NK-92 treated with Interleukin-12 subunit alpha and Interleukin-12 subunit beta, amount 100 ng/mL, for 24 hours (cell line): Measurements from ENCODE around the gene PGLYRP2.

ENCODE experiments used
- DNase-seq: peaks from one replicate; lab custom pipeline; 2025; lab: John Stamatoyannopoulos, UW

The PGLYRP2 gene

DNA sequence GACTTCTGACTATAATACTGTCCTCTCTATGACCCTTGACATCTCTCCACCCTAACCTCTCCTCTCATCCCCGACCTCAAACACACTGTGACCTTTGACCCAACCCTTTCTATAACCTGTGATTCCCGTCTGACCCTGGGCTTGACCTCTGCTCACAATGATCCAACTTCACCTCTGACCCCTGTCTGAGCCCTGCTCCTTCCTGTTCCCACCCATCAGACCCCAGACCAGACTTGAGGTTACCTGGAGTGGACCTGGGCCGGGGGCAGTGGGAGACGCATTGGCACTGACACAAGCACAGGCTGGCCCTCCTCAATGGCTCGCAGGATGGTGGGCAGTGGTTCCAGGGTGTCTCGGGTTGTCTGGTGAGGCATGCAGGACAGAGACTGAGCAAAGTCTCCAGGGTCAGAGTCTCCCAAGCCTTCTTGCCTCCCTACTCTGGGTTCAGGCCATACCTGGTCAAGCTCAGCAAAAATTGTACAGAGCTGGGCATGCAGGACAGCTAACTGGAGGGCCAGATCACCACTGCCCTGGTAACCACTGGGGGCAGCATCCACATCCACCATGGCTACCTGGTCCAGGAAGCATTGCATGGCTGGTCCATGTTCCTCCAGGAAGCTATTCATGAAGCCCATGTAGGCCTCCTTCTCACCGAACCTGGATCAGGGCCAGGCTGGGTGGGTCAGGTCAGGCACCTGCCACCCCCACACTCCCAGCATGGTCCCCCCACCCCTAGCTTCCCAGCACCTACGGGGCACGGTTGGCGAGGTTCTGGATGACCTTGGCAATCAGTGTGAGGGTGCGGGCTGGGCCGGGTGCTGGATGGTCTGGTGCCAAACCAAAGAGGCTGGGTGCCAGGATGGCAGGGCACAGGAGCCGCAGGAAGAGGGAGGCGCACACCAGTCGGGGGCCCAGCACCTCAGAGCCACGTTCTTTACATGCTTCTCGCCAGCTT, 25.1 kb downstream of the PGLYRP2 start:
- no peak for DNase-seq

- DNase-seq: no peak
Observed at GRCh38 chr19:15453091-15453578, 26.2 kb downstream of the PGLYRP2 start.

- DNase-seq: no peak
Observed at GRCh38 chr19:15452111-15453047, 26.9 kb downstream of the PGLYRP2 start.

DNA sequence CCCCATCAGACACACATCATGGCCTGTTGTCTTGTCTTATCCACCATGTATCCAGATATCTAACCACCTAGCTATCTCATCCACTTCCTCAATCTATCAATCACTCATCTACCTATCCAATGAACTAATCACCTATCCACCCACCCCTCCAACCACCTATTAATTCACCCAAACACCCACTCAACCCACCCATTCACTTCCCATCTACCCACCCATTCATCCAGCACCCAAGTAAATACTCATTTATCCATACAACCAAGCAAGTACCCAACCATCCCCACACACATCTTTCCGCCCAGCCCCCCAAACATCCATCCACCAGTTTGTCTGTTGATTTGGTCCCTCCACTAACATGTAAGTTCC, 28.8 kb downstream of the PGLYRP2 start:
- DNase-seq: no peak

GRCh38 chr19:15449620-15450527, 29.4 kb downstream of the PGLYRP2 start, which contains the start of gene WIZ:
Gene WIZ, minus strand, starts transcription at chr19:15449956. Its CDS starts 1,649 bp downstream, at chr19:15448307.
- DNase-seq: no peak

DNA sequence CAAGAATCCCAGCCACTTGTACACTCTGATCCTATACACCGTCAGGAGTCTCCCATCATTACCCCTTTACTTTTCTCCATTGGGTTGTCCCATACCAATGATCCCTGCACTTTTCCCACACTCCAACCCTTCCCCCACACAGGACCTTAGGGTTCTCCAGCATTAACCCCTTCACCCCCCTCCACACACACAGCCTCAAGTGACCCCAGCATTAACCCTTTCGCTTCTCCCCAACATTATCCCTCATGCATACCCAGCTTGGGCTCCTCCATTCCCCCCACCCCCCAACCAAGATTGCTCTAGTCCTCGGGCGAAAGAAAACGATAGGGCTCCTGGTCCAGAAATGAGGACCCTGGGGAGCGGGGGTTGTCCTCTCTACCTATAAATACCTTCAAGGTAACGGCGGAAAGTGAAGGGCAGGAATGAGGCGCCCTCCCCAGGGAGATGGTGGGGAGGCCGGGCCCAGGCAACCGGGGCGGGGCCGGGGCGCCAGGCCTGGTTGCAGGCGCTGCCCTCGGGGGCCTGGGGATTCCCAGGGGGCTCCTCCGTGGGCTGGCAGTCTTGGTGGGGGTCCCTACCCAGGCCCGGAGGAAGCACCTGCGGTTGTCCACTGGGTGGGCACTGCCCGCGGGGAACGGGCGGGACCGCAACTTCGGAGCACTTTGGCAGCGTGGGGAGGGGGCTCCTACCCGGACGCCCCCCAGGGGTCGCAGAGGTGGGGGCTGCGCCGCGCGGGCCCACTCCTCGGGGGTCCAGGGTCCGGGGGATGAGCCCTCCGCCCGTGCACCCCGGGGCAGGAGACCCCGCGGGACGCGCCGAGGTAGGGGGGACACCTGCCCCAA, 30.3 kb downstream of the PGLYRP2 start:
- no peak for DNase-seq

- no peak for DNase-seq
Observed at GRCh38 chr19:15448044-15448777, 31.1 kb downstream of the PGLYRP2 start.

GRCh38 chr19:15447057-15447456, 32.2 kb downstream of the PGLYRP2 start:
- no peak for DNase-seq

GRCh38 chr19:15445807-15446376, 33.4 kb downstream of the PGLYRP2 start:
- no peak for DNase-seq

- no peak for DNase-seq
Observed at GRCh38 chr19:15445227-15445605, 34.1 kb downstream of the PGLYRP2 start.

- DNase-seq: no peak
Observed at GRCh38 chr19:15444505-15445226, 34.6 kb downstream of the PGLYRP2 start.

GRCh38 chr19:15443838-15444237, 35.5 kb downstream of the PGLYRP2 start:
- no peak for DNase-seq

- no peak for DNase-seq
Observed at GRCh38 chr19:15443325-15443724, 36.0 kb downstream of the PGLYRP2 start.

DNA sequence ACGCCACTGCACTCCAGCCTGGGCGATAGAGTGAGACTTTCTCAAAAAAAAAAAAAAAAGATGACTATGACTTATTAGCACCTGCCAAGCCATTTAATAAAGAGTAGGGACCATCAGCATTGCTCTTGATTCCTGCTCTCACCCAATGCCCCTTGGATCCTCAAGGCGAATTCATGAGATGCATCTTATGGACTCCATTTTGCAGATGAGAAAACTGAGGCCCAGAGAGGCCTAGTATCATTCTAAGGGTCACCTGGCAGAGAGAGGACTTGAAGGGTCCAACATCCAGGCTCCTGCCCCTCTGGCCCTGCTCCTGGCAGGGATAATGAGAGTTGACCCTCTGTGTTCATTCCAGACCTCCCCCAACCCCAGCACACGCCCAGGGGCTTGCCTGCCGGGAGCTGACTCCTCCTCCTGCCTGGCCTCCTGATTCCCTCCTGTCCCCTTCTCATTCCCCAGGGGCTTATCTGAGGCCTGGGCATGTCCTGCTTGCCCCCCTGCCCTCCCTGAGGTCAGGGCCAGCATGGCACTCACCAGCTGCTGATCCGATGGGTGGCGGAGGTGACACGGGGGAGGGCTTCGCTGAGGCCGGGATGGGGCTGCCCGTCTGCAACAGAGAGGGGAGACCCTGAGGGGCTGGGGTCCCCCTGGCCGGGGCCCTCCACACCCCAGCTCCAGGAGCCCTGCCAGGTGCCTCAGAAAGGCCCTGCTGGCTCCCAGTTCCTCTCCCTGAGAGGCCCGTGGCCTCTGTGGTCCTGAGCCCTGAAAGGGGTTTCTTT, 37.0 kb downstream of the PGLYRP2 start:
- DNase-seq: no peak

DNA sequence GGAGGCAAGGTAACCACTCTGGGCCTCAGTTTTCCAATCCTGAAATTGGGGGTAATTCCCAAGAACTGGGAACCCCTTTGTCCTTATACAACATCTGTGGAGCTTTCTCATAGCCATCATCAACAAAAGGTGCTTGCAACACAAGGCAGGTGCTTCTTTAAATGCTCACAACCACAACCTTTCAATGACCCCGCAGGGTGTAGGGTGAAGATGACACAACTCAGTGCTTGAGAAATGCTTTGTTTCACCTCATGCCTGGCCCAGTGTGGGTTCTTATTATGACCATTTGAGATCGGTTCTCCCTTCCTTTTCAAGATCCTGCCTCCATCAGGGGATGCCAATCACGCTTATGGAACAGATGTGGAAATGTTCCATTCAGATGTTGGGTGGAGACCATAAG, 38.0 kb downstream of the PGLYRP2 start:
- peak; percentile 16 for DNase-seq

DNA sequence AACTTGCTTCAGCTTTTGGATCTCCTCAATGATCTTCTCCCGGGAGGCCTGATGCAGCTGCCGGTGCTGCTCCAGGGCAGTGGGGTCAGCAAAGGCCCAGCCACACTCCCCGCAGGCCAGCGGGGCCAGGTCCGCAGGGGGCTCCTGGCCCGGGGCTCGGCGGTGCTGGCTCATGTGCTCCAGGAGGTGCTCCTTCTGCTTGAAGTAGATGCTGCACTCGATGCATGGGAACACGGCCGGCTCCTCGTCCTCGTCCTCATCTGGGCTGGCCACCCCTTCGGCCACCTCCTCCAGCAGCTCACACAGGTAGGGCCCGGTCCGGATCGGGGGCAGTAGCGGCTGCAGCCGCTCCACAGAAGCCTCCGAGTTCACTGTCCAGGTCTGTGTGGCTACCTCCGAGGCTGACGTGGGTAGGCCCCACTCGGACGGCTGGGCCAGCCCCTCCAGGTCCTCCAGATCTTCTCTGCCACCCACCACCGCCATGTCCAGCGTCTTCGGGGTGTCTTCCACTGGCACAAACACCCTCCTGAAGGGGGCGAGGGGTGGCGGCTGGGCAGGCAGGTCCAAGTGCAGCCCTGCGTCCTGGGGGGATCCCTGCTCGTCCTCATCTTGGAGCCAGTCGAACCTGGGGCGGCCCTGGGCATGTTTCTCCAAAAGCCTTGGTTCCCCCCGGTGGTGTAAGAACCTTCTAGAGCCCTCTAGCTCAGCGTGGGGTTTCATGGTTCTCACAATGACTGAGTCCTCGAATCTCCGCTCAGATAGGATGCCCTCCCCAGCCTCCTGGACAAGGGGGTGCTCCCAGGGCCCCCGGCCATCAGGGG, 39.3 kb downstream of the PGLYRP2 start:
- DNase-seq: no peak
